Measurements from ENCODE around the gene TRIM14.

TRIM14 gene

GRCh38 chr9:98142182-98142907 is 23.3 kb upstream of the TRIM14 start:
- peaks cover 5% of the 10 kb centered on the region for H3K4me1 ChIP-seq (ENCODE audit: control insufficient read depth, insufficient read depth, low read depth, low read length)
- H2BK12ac ChIP-seq (ENCODE audit: low read length in 2 of 2) = no peak overlapping the region
- H4K91ac ChIP-seq (ENCODE audit: low read length) = no peak overlapping the region
- peaks cover 2 to 4% of the 10 kb centered on the region in 2 experiments for H3K27me3 ChIP-seq (ENCODE audit: control insufficient read depth in 1 of 2, insufficient read depth in 1 of 2, low read length in 2 of 2)
- no peak overlapping the region for H2BK15ac ChIP-seq (ENCODE audit: low read depth, poor library complexity, severe bottlenecking)
- no peak overlapping the region for H3K27ac ChIP-seq (ENCODE audit: low read length, poor library complexity, severe bottlenecking)
- no peak for DNase-seq
- H3K4ac ChIP-seq (ENCODE audit: low read depth in 1 of 2, low read length in 2 of 2) = no peak overlapping the region
- H2AK5ac ChIP-seq (ENCODE audit: low read length, severe bottlenecking) = no peak overlapping the region
- no peak overlapping the region for H2BK5ac ChIP-seq (ENCODE audit: low read depth, low read length, poor library complexity, severe bottlenecking)
- no peak overlapping the region for H3K14ac ChIP-seq (ENCODE audit: low read length in 2 of 2)
- no peak overlapping the region for H2BK120ac ChIP-seq (ENCODE audit: low read depth, low read length)
- no peaks in the 10 kb centered on the region for H3K36me3 ChIP-seq (ENCODE audit: control insufficient read depth in 1 of 2, insufficient read depth in 2 of 2, low read depth in 1 of 2, low read length in 2 of 2)
- no peak overlapping the region for H3K4me3 ChIP-seq (ENCODE audit: insufficient read depth in 1 of 2, low read depth in 1 of 2, low read length in 2 of 2)
- H3K9ac ChIP-seq (ENCODE audit: low read length) = no peak overlapping the region
- no peaks in the 10 kb centered on the region for H3K9me3 ChIP-seq (ENCODE audit: control insufficient read depth, low read length)
- H4K8ac ChIP-seq (ENCODE audit: low read length) = peak overlapping the region; percentile 19
- 95% methylated on average over 13 of the region's 13 CpGs for WGBS
- H3K18ac ChIP-seq (ENCODE audit: low read depth in 1 of 2, low read length in 2 of 2) = no peak overlapping the region
- H2AFZ ChIP-seq (ENCODE audit: low read depth, low read length) = no peak overlapping the region
- no peak overlapping the region for H3K23ac ChIP-seq (ENCODE audit: low read length in 2 of 2)
- H3K79me1 ChIP-seq (replicated peaks; ENCODE audit: low read length, poor library complexity, severe bottlenecking) = no peaks in the 10 kb centered on the region
- H3K4me2 ChIP-seq (ENCODE audit: low read length, poor library complexity, severe bottlenecking) = no peak overlapping the region

GRCh38 chr9:98140503-98140902 is 21.5 kb upstream of the TRIM14 start:
- H3K4me3 ChIP-seq (ENCODE audit: insufficient read depth in 1 of 2, low read depth in 1 of 2, low read length in 2 of 2) = no peak overlapping the region
- H3K4me1 ChIP-seq (ENCODE audit: control insufficient read depth, insufficient read depth, low read depth, low read length) = no peaks in the 10 kb centered on the region
- H2AK5ac ChIP-seq (ENCODE audit: low read length, severe bottlenecking) = no peak overlapping the region
- H3K14ac ChIP-seq (ENCODE audit: low read length in 2 of 2) = no peak overlapping the region
- no peak overlapping the region for H2BK5ac ChIP-seq (ENCODE audit: low read depth, low read length, poor library complexity, severe bottlenecking)
- no peak overlapping the region for H4K8ac ChIP-seq (ENCODE audit: low read length)
- no peak overlapping the region for H2BK12ac ChIP-seq (ENCODE audit: low read length in 2 of 2)
- H3K23ac ChIP-seq (ENCODE audit: low read length in 2 of 2) = no peak overlapping the region
- H2AFZ ChIP-seq (ENCODE audit: low read depth, low read length) = no peak overlapping the region
- H3K9ac ChIP-seq (ENCODE audit: low read length) = no peak overlapping the region
- H3K4ac ChIP-seq (ENCODE audit: low read depth in 1 of 2, low read length in 2 of 2) = no peak overlapping the region
- no peak overlapping the region for H2BK120ac ChIP-seq (ENCODE audit: low read depth, low read length)
- no peak overlapping the region for H3K27ac ChIP-seq (ENCODE audit: low read length, poor library complexity, severe bottlenecking)
- no peaks in the 10 kb centered on the region for H3K36me3 ChIP-seq (ENCODE audit: control insufficient read depth in 1 of 2, insufficient read depth in 2 of 2, low read depth in 1 of 2, low read length in 2 of 2)
- H3K27me3 ChIP-seq (ENCODE audit: control insufficient read depth in 1 of 2, insufficient read depth in 1 of 2, low read length in 2 of 2) = peaks cover 3 to 4% of the 10 kb centered on the region in 2 experiments
- no peak overlapping the region for H3K4me2 ChIP-seq (ENCODE audit: low read length, poor library complexity, severe bottlenecking)
- H3K18ac ChIP-seq (ENCODE audit: low read depth in 1 of 2, low read length in 2 of 2) = no peak overlapping the region
- no peak overlapping the region for H2BK15ac ChIP-seq (ENCODE audit: low read depth, poor library complexity, severe bottlenecking)
- no peak overlapping the region for H4K91ac ChIP-seq (ENCODE audit: low read length)
- WGBS = 89% methylated on average over 2 of the region's 5 CpGs
- no peaks in the 10 kb centered on the region for H3K9me3 ChIP-seq (ENCODE audit: control insufficient read depth, low read length)
- DNase-seq = no peak
- no peaks in the 10 kb centered on the region for H3K79me1 ChIP-seq (replicated peaks; ENCODE audit: low read length, poor library complexity, severe bottlenecking)

GRCh38 chr9:98136489-98136888 is 17.5 kb upstream of the TRIM14 start:
- H3K14ac ChIP-seq (ENCODE audit: low read length in 2 of 2) = no peak overlapping the region
- H2BK12ac ChIP-seq (ENCODE audit: low read length in 2 of 2) = no peak overlapping the region
- H3K4me3 ChIP-seq (ENCODE audit: insufficient read depth in 1 of 2, low read depth in 1 of 2, low read length in 2 of 2) = no peak overlapping the region
- H3K23ac ChIP-seq (ENCODE audit: low read length in 2 of 2) = no peak overlapping the region
- no peak overlapping the region for H3K4ac ChIP-seq (ENCODE audit: low read depth in 1 of 2, low read length in 2 of 2)
- no peak overlapping the region for H2BK120ac ChIP-seq (ENCODE audit: low read depth, low read length)
- peaks cover 1% of the 10 kb centered on the region for H3K4me1 ChIP-seq (ENCODE audit: control insufficient read depth, insufficient read depth, low read depth, low read length)
- no peak overlapping the region for H4K91ac ChIP-seq (ENCODE audit: low read length)
- H3K9ac ChIP-seq (ENCODE audit: low read length) = no peak overlapping the region
- H2AK5ac ChIP-seq (ENCODE audit: low read length, severe bottlenecking) = no peak overlapping the region
- no peak overlapping the region for H2BK15ac ChIP-seq (ENCODE audit: low read depth, poor library complexity, severe bottlenecking)
- H3K27me3 ChIP-seq (ENCODE audit: control insufficient read depth in 1 of 2, insufficient read depth in 1 of 2, low read length in 2 of 2) = peaks cover 0 to 23% of the 10 kb centered on the region in 2 experiments
- no peak overlapping the region for H3K18ac ChIP-seq (ENCODE audit: low read depth in 1 of 2, low read length in 2 of 2)
- H2AFZ ChIP-seq (ENCODE audit: low read depth, low read length) = no peak overlapping the region
- peaks cover 0 to 2% of the 10 kb centered on the region in 2 experiments for H3K36me3 ChIP-seq (ENCODE audit: control insufficient read depth in 1 of 2, insufficient read depth in 2 of 2, low read depth in 1 of 2, low read length in 2 of 2)
- no peaks in the 10 kb centered on the region for H3K9me3 ChIP-seq (ENCODE audit: control insufficient read depth, low read length)
- no peak overlapping the region for H3K27ac ChIP-seq (ENCODE audit: low read length, poor library complexity, severe bottlenecking)
- H3K4me2 ChIP-seq (ENCODE audit: low read length, poor library complexity, severe bottlenecking) = no peak overlapping the region
- H3K79me1 ChIP-seq (replicated peaks; ENCODE audit: low read length, poor library complexity, severe bottlenecking) = no peaks in the 10 kb centered on the region
- H4K8ac ChIP-seq (ENCODE audit: low read length) = peak overlapping the region; percentile 5
- DNase-seq = no peak
- no peak overlapping the region for H2BK5ac ChIP-seq (ENCODE audit: low read depth, low read length, poor library complexity, severe bottlenecking)

- WGBS = 95% methylated on average over 6 of the region's 7 CpGs
- Histone ChIP-seq H4K8ac (ENCODE audit: low read length) (no peak overlapping the region), H3K23ac (ENCODE audit: low read length in 2 of 2) (no peak overlapping the region), H2BK12ac (ENCODE audit: low read length in 2 of 2) (no peak overlapping the region), H2AFZ (ENCODE audit: low read depth, low read length) (no peak overlapping the region), H3K79me1 (replicated peaks; ENCODE audit: low read length, poor library complexity, severe bottlenecking) (no peaks in the 10 kb centered on the region), H3K27me3 (ENCODE audit: control insufficient read depth in 1 of 2, insufficient read depth in 1 of 2, low read length in 2 of 2) (peaks cover 0 to 23% of the 10 kb centered on the region in 2 experiments), H3K9ac (ENCODE audit: low read length) (no peak overlapping the region), H3K18ac (ENCODE audit: low read depth in 1 of 2, low read length in 2 of 2) (no peak overlapping the region), H3K4me3 (ENCODE audit: insufficient read depth in 1 of 2, low read depth in 1 of 2, low read length in 2 of 2) (no peak overlapping the region), H3K14ac (ENCODE audit: low read length in 2 of 2) (no peak overlapping the region), H3K36me3 (ENCODE audit: control insufficient read depth in 1 of 2, insufficient read depth in 2 of 2, low read depth in 1 of 2, low read length in 2 of 2) (peaks cover 0 to 2% of the 10 kb centered on the region in 2 experiments), H2BK15ac (ENCODE audit: low read depth, poor library complexity, severe bottlenecking) (no peak overlapping the region), H3K4me1 (ENCODE audit: control insufficient read depth, insufficient read depth, low read depth, low read length) (peaks cover 1% of the 10 kb centered on the region), H2AK5ac (ENCODE audit: low read length, severe bottlenecking) (no peak overlapping the region), H4K91ac (ENCODE audit: low read length) (no peak overlapping the region), H3K4me2 (ENCODE audit: low read length, poor library complexity, severe bottlenecking) (no peak overlapping the region), H2BK120ac (ENCODE audit: low read depth, low read length) (no peak overlapping the region), H2BK5ac (ENCODE audit: low read depth, low read length, poor library complexity, severe bottlenecking) (no peak overlapping the region), H3K4ac (ENCODE audit: low read depth in 1 of 2, low read length in 2 of 2) (no peak overlapping the region), H3K9me3 (ENCODE audit: control insufficient read depth, low read length) (no peaks in the 10 kb centered on the region), H3K27ac (ENCODE audit: low read length, poor library complexity, severe bottlenecking) (no peak overlapping the region)
- no peak for DNase-seq
These were observed 16.9 kb upstream of the TRIM14 start for GRCh38 chr9:98135938-98136337.
